NCI-H460 (cell line): ENCODE measurements around the gene IZUMO2. TPM values are rescaled to one million over a fixed set of nuclear protein-coding genes. Genes with fewer than 3 reads are reported as not detected.
"Not testable (repeated sequence)": the region's sequence is repeated elsewhere in the genome, so short reads cannot be mapped to it uniquely, and the experiment has no call there.

Source experiments
- DNase-seq: peaks from one replicate; pipeline ENCODE4 v3.0.0-alpha.2; 2016; ENCODE audit warnings: low read depth; ENCODE audit errors: extremely low read depth
- total RNA-seq: library from RNA; depleted of rRNA; stranded (reverse); fragments of >200 nt; shearing (Covaris generic); gene quantifications from 2 replicates; pipeline ENCODE4 v1.2.3, GENCODE V29; 2014

Gene IZUMO2
- total RNA-seq, 1 experiment from 2014 or later, result not detected

DNA sequence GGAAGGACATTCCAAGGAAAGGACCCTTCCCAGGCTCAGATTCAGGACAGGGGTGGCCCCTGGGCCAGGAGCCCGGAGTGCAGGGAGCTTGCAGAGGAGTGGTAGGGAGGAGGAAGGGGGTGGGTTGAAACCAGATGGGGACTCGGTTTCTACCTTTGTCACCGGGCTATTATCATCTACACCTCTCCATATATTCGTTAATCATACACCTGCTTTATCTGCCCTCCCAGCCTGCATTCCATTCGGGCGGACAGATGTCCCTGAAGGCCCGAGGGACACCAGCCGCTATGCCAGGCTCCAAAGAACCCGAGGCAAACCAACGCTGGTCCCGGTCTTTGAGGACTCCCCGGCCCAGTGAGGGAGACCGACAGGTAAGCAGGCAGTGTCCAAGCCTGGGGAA, 24.9 kb upstream of the IZUMO2 start:
- DNase-seq, result no peak

DNA sequence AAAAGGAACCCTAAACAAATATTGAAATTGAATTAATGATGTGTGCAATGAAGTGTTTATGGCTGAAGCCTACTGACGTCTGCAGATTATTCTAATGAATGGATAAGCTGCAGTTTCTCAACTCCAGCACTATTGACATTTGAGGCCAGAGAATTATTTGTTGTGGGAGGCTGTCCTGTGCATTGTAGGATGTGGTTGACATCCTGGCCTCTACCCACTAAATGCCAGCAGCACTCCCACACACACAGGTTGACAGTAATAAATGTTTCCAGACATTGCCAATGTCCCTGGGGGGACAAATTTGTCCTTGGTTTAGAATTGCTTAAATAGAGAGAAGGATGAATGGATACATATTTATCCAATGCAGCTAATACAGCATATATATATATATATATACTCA, 21.1 kb upstream of the IZUMO2 start:
- DNase-seq, result no peak

DNA sequence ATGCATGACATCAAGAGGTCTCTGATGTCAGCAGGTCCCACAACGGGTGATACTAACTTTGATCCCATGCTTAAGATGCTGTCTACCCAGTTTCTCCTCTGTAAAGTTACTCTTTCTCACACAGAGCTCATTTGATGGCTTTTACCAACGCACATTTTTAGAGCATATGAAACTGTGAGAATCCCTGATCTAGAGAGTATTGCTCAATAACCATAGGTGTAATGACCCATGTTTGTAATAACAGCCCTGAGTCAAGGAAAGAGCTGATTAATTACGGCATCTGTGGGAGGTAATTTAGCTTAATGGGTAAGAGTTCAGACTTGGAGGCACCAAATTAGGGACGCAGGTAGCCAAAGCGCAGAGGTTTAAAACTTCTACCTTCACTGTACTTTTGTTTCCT, 18.0 kb upstream of the IZUMO2 start:
- no peak for DNase-seq

DNA sequence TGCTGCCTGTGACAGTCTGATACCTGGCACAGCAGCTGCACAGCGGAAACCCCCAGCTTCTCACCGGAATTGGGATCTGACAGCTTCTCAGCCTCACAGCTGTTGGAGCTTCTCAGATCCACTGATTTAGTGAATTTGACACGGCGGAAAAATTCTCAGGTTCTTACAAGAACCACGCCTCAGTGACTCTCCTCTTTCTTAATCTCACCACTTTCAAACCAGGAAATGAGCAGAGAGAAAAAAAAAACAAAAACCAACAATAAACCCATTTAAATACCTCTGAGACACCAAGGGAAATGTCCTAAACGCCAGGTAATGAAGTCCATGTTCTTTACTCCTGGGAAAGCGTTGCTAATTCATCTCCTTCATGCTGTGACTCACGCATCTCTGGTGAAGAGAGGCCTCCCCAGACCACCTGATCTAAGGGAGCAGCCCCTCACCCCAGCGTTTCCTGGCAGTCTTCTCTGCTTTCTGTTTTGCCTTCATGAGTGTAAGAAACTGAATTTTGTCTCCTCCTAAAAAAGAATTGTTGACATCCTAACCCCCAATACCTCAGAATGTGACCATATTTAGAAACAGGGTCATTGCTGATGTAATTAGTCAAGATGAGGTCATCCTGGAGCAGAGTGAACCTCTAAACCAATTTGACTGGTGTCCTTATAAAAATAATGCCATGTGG, 15.9 kb upstream of the IZUMO2 start:
- DNase-seq, result no peak

DNA sequence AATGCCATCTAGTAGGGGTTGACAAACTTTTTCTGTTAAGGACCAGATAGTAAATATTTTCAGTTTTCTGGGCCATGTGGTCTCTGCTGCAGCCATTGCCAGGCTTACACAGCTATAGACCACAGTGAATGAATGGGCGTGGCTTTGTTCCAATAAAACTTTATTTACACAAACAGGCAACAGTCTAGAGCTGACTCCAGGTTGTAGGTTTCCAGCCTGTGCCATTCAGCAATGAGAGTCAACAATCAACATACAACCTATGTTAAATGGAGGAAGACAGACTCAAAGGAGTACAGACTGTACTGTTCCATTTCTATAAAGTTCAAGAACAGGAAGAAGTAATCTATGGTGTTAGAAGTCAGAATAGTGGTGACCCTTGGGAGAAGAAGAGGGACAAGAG, 15.2 kb upstream of the IZUMO2 start:
- DNase-seq, result no peak

DNA sequence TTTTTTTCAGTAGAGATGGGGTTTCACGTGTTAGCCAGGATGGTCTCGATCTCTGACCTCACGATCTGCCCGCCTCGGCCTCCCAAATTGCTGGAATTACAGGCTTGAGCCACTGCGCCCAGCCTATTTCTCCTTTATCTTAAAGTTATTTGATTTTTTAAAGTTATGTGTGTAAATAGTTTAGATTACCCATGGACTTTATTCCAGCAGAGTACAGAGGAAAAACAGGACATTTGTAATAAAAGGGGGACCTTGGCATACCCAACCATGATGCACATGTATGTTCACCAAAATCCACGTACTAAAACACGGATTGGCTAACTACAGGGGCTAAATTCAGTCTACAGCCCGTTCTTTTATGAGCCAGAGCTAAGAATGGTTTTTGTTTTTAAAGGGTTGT, 13.7 kb upstream of the IZUMO2 start:
- DNase-seq, result no peak

DNA sequence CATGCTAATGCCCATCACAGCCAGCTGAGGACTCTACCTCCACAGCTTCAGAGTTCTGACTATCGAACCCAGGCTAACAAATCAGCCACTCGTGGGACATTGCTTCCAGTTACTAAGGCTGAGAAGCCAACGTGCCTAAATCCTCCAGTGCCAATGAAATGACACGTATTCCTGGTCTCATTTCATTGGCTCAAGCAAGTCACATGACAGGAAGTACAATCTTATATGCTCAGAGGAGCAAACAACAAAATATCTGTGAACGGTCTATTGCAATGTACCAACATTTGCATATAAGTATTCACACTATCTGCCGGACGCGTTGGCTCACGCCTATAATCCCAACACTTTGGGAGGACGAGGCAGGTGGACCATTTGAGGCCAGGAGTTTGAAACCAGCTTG, 12.8 kb upstream of the IZUMO2 start:
- no peak for DNase-seq

DNA sequence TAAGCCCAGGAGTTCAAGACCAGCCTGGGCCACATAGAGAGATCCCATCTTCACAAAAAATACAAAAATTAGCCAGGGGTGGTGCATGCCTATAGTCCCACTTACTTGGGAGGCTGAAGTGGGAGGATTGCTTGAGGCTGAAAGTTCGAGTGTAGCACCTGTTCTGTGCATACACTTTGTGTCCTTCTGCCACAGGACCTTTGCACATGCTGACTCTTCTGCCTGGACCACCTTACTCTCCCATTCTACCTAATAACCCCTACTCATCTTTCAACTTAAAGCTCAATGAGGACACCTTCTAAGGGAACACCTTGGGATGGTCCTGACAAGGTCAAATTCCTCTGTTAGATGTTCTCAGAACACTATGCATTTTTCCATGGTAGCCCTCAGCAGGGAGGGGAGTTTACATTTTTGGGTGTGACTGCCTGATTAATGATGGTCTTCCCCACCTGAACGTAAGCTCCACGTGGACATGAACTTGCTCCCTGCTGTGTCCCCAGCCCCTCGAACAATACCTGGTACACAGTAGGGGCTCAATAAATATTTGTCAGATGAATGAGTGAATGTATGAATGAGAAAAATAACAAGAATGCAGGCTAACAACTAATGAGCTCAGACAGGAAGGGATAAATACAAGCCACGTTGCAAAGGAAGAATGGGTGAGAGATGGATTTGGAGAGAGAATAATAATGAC, 11.2 kb upstream of the IZUMO2 start:
- no peak for DNase-seq

DNA sequence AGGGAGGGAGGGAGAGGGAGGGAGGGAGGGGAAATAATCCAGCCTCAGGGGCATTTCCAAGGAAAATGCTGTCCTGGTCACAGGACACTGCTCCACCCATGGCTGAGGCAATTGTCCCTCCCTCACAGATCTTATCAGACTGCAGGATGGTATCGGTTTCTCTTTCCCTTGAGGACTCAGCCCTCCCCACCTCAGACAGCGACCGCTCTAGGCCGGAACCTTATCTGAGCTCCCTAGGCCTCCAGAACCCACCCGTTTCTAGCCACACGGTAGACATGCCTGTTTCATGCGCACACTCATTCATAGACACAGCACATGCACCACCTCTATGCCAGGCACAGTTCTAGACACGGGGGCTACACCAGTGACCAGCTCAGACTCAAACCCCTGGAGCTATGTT, 10.0 kb upstream of the IZUMO2 start:
- DNase-seq, result no peak

DNA sequence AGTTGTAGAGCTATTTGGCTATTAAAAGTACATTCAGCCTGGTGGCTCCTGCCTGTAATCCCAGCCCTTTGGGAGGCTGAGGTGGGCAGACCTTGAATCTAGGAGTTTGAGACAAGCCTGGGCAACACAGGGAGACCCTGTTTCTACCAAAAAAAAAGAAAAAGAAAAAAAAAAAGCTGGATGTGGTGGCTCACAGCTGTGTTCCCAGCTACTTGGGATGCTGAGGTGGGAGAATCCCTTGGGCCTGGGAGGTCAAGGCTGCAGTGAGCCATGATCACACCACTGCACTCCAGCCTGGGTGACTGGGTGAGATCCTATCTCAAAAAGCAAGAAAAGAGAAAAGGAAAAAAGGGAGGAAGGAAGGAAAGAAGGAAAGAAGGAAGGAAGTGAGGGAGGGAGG, 9.6 kb upstream of the IZUMO2 start:
- DNase-seq, result no peak

DNA sequence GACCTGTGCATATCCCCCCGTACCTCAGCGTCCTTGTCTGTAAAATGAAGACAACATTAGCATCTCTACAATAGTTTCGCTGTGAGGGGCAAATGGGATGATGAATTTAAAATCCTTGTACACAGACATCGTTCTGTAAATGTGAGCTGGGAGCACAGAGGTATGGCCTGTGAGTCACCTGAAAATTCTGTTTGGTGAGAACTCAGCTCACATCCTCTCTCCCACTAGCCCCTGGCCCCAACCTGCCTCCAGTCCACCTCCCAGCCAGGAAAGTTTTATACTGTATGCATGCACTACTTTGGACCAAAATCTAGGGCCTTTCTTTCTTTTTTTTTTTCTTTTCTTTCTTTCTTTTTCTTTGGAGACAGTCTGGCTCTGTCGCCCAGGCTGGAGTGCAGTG, 8.7 kb upstream of the IZUMO2 start:
- DNase-seq, result no peak

DNA sequence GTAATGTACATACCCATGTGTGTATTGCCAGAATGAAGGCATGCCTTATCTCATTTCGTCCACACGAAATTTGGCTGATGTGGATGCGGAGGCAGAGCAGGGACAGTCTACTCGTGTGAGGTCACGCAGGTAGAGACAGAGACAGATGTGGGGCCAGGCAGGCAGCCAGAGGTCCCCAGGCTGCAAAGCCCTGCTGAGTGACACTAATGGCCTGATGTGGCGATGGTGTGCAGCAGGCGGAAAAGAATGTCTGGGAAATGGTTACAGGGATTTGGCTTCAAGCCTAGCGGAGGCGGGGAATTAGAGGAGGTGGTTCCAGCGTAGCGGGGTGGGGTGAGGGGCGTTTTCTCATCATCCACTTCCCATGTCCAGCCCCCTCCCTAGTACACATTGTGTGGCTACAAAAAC, 4.2 kb upstream of the IZUMO2 start:
- no peak for DNase-seq

DNA sequence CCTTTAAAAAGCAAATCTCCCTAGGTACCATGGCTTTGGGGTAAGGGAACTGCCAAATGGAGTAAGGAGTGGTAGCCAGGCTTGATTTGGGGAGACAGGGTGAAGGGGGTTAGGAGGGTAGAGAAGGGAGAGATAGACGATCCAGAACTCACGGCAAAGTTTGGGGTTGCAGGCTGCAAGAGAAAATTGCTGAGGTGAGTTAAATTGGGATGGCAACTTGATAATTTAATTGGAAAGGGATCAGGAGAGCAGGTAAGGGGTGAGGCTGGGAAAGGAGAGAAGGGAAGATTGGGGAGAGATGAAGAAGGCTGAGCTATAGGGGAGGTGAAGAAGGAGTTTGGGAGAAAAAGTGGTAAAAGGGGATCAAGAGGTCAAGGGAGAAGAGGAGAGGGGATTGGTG, 4.0 kb downstream of the IZUMO2 start:
- DNase-seq, result no peak

DNA sequence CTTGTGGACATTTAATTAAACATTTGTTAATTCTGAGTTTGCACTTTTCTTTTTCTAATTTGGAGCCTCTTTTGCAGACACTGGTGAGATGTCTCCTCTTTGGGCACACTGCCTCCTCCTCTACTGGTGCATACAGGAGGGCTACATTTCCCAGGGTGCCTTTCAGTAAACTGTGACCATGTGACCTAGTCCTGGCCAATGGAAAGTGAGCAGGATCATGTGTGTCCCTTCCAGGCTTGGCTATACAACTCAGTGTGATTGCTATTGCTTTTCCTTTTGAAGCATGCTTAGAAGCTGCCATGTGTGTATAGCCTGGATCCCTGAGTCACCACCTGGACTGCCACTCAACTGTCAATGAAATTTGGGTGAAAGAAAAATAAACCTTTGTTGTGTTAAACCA, 4.5 kb downstream of the IZUMO2 start:
- no peak for DNase-seq

DNA sequence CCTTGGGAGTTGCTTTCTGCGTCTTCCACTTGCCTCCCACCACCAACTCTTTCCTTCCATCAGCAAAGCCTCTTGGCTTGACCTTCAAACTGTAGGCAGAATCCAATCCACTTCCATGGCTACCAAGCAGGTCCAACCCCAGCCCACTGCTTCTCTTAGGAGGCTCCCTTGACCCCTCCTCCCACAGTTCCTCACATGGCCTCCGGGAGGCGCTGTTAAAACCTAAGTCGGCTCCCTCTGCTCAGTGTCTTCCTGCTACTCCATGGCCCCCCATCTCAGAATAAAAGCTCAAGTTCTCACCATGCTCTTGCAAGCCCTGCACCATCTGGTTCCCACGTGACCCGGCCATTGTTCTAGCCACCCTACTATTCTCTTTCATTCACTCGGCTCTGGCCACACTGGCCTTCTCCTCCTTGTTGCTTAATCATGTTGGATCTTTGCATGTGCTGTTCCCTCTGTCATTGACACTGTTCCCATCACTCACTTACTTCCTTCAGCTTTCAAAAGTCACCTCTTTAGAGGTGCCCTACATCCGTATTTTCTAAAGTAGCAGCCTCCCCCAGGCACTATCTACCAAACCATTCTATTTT, 7.5 kb downstream of the IZUMO2 start:
- no peak for DNase-seq

DNA sequence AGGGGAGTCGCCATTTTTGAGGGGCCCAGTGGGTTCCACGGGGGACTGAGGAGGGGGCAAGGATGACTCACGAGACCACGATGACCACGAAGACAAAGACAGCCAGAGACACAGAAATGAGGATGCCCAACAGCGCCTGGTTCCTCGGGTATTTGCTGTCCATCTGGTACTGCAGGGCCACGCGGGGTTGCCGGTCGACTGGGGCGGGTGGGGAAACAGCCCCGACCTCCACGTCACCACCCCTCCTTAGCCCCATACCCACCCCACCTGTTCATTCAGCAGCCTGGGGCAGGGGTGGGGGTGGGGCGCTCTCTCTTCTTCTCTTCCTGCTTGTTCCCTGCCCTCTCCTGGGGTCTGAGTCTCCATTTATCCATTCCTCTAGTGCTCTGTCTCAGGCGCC, 8.6 kb downstream of the IZUMO2 start:
- no peak for DNase-seq

DNA sequence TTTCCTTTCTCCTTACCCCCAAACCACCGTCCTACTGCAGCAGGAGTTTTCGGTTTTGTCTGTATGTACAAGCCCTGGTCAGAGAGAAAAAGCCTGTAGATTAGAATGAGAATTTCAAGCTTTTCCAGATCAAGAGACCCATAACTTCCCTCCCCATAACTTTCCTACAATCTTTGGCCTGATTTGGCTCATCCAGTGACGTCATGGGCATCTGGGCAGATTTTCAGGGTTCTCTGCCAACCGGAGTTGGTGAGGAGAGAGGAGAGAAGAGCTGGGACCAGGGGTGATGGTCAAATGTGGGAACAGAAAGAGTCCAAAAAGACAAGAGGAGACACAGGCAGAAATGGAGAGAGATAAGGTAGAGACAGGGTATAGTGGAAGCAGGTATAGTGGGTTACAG, 10.5 kb downstream of the IZUMO2 start:
- no peak for DNase-seq

DNA sequence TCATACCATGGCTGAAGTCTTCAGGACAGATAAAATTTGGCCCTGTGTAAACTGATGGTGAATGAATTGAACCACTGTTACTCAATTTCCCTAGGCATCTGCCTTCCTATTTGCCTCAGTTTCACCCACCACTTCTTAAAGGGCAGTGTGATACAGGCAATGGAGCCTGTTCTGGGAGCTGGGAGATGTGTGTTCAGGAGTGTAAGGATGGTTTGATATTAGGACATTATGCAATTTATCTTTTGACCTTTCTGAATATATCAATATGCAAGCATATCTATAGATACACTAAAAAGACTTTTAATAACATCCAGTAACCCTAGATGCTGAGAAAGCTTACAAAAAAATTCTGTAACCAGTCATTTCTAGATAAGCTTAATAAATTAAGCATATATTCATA, 14.6 kb downstream of the IZUMO2 start:
- DNase-seq, result no peak

DNA sequence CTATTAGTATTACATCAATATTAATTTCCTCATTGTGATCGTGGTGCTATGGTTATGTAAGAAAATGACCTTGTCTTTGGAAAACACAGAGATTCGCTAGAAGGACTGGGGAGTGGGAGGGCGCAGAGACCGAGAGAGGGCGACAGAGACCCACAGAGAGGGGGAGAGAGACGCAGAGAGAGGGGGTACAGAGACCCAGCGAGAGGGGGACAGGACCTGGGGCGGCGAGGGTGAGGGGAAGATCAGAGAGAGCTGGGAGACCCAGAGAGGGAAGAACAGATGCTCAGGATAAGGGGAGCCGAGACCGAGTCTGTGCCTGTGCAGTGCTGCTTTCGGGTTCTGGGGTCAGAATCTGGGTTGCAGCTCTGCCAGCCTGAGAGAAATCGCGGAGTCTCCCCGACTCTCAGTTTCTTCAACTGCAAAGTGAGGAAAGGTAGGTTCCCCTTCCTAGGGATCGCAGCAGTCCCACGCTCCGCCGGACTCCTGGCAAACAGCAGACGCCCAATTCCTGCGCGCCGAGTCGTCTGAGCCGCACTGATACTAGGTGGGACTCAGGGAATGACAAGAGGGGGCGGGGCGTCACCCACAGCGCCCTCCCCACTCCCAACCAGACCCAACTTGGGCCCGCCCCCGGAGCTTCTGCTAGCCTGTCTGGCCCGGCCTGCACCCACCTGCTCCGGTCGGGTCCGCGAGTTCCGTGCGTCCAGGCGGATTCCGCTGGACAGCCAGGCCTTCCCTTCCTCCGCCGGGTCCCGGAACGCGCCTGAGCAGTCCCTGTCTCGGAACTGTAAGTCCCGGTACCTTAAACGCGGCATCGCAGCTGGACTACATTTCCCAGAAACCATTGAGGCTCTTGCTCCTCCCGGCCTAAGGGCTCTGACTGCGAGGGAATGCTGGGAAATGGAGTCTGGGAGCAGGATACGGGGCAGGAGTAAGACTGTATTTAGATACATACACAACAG, 15.3 kb downstream of the IZUMO2 start:
- DNase-seq, result peak; percentile 78

DNA sequence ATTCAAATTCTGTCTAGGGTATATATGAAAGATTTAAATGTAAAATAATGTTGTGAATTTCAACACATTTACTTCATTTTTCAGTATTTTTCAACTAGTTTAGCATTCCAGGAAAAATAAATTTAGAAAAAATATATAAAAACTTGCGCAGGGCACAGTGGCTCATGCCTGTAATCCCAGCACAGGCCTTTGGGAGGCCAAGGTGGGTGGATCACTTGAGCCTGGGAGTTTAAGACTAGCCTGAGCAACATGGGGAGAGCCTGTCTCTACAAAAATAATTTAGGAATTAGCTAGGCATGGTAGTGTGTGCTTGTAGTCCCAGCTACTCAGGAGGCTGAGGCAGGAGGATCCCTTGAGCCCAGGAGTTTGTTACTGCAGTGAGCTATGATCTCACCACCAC, 21.2 kb downstream of the IZUMO2 start:
- DNase-seq, result not testable (repeated sequence)
